ENCODE measurements around the gene MST1R.
"Not testable (repeated sequence)": the region's sequence is repeated elsewhere in the genome, so short reads cannot be mapped to it uniquely, and the experiment has no call there.

MST1R gene

DNA sequence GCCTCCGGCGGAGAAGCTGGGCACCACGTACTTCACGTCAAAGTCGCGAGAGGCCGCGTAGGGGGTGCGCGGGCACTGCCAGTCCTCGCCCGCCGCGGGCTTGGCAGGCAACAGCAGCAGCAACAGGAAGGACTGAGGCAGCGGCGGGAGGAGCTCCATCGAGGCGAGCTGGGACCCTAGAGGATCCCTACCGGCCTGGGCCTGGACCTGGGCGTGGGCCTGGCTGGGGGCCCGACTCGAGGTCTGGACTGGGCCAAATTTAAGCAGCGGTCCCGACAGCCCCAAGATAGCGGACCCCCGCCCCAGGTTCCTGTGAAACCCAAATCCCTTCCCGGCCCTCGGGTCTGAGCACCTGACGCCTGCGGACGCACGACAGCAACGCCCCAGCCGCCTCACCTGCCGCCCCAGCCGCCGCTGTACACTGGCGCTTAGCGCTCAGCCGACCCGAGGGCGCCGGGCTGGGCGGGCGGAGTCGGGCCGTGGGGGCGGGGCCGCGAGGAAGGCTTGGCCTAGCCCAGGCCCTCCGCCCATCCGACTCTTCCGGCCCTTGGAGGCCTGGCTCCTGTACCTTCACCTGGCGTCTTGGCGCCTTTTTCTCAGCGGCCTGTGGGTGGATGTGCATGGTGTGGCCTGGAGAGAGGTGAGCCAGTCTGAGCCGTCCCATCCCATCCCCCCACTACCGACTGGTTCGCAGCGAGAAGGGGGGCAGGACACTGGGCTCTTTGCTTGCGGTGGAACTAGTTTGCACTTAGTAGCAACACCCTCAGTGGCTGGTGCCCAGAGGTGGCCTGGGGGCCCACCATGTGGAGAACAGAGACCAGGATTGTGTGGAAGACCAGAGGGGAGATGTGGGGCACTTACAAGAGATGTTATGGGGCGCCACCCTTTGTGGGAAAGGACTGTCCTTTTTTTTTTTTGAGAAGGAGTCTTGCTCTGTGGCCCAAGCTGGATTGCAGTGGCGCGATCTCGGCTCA lies at the start of gene MST1R:
TSS of gene MST1R (minus strand) at position 423 of the 974 bp plus-strand sequence. CDS start at position 159, 264 bp downstream.
- DNase-seq = peak; percentile 82

DNA sequence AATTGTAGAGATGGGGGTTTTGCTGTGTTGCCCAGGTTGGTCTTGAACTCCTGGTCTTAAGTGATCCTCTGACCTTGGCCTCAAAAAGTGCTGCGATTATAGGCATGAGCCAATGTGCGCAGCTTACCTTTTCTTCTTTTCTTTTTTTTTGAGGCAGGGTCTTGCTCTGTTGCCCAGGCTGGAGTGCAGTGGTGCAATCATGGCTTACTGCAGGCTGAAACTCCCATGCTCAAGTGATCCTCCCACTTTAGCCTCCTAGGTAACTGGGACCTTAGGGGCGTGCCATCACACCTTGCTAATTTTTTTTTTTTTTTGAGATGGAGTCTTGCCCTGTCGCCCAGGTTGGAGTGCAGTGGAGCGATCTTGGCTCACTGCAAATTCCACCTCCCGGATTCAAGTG lies 49.3 kb upstream of the MST1R start:
- DNase-seq = no peak

DNA sequence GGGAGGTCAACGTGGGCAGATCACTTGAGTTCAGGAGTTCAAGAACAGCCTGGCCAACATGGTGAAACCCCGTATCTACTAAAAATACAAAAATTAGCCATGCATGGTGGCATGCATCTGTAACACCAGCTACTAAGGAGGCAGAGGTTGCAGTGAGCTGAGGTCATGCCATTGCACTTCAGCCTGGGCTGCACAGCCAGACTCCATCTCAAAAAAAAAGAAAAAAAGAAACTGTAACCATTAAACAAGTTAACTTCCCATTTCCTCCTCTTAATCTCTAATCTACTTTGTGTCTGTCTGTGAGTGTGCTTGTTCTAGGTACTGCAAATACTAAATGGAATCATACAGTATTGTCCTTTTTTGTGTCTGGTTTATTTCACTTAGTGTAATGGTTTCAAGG lies 39.0 kb upstream of the MST1R start:
- no peak for DNase-seq

DNA sequence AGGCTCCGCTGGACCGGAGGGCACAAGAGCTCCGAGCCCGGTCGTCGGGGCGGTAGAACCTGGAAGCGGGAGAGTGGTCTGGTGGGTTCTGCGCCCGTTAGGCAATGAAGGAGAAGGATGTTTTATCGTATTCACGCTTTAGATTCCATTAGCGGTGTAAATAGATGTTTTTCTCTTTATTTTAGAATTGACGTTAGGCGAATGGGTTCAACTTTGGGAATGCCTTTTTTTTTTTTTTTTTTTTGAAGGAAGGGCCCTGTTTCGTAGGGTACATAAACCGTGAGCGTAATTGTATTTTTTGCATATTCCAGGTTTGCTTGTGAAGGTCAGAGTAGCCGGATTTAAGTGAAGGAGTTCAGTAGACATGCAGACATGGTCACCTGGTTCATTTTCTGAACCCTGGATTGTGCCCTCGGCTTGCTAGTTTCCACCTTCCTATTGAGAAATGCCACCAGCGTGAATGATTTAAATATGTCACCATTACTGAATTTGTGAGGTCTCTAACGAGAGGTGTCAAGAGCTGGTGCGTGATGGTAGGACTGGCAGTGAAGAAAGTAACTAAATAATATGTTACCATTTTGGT lies 37.1 kb upstream of the MST1R start:
- no peak for DNase-seq

DNA sequence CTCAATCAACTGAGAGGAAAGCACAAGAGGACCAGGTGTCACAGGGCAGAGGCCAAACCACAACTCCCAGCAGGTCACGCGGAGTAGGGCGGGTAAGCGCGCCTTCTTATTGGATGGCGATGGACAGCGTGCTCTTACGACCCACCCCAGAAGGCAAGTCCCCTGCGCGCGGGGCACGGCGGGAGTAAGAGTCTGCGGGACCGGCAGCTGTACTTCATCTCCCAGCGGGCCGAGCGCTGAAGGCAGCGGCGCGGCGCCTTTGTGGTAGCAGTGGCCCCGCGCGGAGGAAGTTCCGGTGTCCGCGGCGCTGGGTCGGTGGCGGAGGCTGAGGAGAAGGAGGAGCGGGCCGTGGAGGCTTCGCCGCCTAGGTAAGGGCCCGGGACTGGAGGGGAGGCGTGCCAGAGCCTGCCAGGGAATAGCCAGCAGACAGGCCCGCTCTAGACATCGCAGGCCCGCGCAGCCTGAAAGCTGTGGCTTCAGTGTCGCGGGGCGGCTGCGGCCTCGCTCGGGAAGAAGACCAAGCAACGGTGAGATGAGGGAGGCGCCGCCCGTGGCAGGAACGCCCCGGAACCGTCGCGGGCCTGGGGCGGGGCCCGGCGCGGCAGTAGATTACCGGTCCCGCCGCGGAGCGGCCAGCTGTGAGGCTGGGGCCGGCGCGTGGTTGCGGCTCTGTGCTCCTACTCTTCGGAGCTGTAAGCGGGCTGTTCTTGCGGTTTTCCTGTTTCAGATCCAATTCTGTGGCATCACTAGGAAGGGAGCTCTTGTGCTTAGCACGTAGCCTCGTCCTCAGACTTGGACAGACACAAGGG lies 36.4 kb upstream of the MST1R start, which contains the start of gene RBM6:
TSS of gene RBM6 (plus strand) at position 293 of the 809 bp plus-strand sequence. CDS start 22,492 bp downstream, outside the sequence.
- DNase-seq = peak; percentile 95

DNA sequence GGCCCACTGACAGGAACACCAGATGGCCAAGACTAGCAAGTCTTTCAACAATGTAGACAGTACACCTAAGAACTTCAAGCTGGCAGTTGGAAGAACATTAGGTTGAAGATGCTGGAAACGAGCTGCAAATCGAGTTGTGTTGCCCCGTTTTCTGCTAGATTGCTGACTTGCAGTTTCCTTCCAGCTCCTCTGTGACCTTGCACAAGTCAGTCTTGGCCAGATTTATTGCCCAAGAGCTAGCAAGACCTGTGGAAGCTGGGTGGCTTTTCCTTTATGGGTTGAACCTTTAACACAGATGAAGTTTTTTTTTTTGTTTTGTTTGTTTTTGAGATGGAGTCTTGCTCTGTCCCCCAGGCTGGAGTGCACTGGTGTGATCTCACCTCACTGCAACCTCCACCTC lies 33.4 kb upstream of the MST1R start:
- no peak for DNase-seq

DNA sequence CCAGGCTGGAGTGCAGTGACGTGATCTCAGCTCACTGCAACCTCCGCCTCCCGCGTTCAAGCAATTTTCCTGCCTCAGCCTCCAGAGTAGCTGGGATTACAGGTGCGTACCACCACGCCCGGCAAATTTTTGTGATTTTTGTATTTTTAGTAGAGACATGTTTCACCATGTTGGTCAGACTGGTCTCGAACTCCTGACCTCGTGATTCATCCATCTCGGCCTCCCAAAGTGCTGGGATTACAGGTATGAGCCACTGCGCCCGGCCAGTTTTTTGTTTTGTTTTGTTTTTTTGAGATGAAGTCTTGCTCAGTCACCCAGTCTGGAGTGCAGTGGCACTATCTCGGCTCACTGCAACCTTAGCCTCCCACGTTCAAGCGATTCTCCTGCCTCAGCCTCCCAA lies 28.6 kb upstream of the MST1R start:
- DNase-seq = not testable (repeated sequence)

DNA sequence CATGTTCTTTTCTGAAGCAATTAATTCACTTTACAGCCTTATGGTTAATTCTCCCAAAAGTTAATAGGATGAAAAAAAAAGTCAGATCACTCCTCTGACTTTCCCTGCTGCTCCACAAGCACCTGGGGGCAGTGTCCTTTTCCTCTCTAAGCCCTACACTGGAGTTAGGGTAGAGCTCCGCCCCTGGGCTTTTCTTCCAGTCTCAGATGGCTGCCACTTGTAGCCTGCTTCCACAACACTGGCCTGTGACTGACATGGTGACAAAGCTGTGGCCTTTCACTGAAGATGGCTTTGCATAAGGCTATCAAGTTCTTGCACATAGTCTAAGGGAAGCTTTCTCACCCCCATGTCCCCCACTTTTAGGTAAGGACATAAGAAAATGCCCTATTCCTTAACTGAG lies 27.2 kb upstream of the MST1R start:
- DNase-seq = no peak

DNA sequence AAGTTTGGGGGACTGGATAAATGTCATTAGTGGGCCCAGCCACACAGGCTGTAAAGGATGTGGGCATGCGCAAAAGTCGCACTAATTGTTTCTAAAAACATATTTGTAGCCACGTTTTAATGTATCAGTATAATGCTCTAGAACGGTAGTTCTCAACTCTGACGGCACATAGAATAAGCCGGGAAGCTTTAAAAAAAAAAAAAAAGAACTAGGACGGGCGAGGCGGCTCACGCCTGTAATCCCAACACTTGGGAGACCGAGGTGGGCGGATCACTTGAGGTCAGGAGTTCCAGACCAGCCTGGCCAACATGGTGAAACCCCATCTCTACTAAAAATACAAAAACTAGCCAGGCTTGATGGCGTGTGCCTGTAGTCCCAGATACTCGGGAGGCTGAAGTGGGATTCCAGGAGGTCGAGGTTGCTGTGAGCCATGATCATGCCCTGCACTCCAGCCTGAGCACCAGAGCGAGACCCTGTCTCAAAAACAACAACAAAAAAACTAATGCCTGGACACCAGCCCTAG lies 26.6 kb upstream of the MST1R start:
- no peak for DNase-seq

DNA sequence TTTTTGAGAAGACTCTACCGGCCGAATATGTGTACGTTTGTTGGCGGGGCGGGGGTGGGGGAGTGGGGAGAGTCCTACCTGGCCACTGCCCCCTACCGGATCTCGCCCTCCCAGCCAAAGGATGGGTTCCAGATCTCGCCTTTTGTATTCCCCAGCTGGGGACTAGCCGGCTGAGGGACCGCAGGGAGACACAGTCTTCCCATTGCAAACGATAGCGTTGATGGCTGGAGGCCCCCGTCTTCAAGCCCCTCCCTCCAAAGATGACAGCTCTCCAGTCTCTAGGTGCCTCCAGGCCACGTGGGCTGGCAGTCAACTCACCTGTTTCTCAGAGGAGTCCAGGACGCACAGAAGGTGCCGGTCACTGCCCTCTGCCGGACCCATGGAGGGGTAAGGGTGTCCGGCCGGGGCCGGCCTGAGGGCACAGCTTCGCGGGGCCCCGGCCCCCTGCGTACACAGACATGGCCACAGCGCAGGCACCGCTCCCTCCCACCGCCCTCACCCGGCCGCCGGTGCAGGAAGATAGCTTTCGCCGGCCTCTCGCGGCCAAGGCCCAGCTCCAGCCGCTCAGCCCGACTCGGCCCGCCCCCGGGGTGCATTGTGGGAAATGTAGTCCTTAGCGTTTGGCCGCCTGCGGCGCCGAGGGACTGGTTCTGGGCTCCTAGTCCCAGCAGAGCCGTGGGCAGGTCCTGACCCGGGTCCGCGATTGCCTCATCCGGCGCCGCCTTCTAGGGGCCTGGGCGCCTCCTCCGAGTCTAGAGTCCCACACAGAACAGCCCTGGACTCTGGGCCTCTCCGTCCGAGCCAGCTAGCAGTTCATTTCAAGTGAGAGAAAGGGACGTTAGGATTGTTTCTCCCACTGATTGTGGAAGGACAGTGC lies 25.9 kb upstream of the MST1R start, which contains the start of gene MON1A:
TSS of gene MON1A (minus strand) at position 521 of the 877 bp plus-strand sequence. CDS start 16,465 bp downstream, outside the sequence.
- peak; percentile 86 for DNase-seq

DNA sequence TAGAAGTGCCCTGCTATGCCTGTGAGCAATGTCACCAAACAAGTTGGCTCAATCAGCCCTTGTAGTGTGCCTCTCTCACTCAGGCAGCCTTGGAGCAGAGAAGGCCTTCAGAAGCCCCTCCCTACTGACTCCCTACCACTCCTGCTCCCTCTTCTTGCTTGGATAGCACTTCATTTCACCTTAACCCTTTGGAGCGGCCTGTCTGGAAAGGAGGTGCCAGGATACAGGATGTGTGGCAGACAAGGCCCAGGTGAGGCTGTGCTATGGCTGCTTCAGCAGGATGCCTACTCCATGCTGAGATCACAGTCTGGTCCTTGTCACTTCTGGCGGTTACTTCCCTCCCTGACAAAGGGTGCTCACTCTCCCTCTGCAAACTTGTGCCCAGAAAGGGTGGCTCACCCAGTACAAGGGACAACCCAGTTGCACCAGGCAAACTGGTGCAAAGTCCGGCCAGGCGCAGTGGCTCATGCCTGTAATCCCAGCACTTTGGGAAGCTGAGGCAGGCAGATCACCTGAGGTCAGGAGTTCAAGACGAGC lies 24.9 kb upstream of the MST1R start:
- no peak for DNase-seq

DNA sequence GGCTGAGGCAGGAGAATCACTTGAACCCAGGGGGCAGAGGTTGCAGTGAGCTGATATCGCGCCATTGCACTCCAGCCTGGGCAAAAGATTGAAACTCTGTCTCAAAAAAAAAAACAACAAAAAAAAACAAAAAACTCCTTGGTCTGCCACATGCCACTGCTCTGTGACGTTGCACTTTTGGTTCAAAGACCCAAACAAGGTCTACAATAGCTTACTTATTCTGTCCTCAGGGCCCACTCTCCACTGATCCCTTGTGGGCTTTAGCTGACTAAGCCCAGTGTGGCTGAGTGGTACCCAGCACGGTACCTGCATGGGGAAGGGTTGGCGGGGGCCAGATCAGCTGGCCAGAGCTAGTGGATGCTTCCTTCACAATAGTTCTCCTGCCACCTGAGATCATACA lies 24.1 kb upstream of the MST1R start:
- no peak for DNase-seq

DNA sequence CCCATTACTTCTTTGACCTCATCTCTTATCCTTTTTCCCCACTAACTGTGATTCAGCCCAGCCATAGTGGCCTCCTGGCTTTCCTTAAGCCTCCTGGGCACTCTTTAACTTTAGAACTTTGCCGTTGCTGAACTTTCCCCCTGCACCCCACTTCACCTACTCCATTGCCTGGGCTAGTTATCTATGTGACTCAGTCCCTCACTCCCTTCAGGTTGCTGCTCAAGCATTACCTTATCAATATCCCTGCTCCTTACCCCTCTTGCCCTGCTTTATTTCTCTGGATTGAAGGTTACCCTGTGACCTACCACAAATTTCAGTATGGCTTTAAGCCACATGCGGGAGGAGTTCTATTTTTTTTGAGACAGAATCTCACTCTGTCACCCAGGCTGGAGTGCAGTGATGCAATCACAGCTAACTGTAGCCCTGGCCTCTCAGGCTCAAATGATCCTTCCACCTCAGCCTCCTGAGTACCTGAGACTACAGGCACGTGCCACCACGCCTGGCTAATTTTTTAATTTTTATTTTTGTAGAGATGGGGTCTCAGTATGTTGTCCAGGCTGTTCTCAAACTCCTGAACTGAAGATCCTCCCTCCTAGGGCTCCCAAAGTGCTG lies 22.6 kb upstream of the MST1R start:
- no peak for DNase-seq

DNA sequence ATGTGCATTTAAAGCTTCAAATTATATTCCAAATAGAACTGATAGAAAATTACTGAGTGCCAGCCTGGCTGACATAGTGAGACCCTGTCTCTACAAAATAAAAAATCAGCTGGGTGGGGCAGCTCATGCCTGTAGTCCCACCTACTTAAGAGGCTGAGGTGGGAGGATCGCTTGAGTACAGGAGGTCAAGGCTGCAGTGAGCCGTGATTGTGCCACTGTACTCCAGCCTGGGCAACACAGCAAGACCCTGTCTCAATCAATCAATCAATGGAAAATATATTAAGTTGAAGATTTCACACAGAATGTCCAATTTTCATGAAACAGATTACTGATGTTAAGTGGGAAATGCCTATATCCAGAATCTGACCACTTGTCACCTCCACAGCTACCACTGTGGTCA lies 21.8 kb upstream of the MST1R start:
- DNase-seq = no peak

DNA sequence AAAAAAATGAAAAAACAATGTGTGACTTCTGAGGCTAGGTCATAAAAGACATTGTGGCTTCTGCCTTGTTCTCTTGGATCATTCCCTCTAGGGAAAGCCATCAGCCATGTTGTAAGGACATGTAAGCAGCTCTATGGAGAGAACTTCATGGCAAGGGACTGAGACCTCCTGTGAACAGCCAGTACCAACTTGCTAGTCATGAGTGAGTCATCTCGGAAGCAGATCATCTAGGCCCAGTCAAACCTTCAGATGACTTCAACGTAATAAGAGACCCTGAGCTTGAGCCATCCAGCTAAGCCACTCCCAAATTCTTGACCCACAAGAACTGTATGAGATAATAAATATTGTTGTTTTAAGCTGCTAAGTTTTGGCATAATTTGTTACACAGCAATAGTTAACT lies 21.0 kb upstream of the MST1R start:
- DNase-seq = no peak

DNA sequence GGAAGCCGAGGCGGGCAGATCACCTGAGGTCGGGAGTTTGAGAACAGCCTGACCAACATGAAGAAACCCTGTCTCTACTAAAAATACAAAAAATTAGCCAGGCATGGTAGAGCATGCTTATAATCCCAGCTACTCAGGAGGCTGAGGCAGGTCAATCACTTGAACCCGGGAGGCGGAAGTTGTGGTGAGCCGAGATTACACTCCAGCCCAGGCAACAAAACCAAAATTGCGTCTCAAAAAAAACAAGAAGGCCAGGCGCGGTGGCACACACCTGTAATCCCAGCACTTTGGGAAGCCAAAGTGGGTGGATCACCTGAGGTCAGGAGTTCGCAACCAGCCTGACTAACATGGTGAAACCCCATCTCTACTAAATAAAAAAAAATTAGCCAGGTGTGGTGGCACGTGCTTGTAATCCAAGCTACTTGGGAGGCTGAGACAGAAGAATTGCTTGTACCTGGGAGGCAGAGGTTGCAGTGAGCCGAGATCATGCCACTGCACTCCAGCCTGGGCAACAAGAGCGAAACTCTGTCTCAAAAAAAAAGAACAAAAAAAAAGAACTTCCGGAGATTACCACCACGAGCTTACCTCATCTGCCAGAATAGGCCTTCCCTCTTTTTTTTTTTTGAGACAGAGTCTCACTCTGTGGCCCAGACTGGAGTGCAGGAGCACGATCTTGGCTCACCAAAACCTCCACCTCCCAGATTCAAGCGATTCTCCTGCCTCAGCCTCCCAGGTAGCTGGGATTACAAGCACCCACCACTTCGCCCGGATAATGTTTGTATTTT lies 14.3 kb upstream of the MST1R start:
- not testable (repeated sequence) for DNase-seq

DNA sequence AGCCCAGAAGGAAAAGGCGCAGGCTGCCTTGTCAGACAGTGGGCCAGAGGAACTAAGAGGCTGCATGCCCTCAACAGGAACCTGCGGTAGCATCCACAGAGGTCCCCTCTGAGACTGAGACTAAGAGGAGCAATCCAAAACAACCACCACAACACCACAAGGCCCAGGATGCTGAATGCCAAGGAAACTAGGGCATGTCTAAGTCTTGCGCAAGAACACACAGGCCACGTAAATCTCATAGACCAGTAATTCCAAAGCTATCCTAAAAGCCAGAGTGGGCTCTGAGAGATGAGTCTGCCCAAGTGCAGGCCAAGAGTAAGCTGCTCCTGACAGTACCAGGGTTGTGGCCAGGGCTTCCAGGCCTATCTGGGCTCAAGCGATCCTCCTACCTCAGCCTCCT lies 13.0 kb upstream of the MST1R start:
- no peak for DNase-seq

DNA sequence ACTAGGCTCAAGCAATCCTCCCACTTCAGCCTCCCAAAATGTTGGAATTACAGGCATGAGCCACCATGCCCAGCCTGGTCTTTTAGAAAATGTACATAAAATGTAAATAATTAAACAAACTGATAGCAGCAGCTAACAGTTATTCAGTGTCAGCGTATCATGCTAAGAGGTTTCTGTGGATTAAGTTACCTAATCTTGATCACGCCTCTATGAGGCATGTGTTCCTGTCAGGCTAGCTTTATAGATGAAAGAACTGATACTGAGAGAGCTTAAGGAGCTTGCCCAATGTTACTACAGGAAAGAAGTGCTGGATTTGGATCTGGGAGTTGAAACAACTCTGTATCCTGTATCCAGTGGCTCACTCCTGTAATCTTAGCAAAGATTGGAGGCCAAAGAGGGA lies 11.2 kb upstream of the MST1R start:
- DNase-seq = no peak

DNA sequence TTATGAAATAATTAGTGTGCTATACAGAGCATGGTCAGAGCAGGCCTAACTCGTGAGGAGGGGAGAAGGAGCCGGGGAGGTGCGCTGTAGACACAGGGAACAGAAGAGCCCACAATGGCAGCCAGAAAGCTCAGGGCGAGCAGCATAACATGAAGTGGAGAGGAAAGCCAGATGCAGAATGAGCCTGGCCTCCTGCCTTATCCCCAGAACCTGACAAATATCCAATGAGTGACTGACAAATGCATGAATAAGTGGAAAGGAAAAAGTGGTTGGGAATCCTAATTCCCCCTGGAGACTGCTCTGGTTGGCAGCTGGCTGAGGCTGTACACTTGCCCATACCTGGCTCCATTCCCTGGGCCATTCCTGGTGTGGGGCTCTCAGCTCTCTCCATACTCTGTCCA lies 9.2 kb upstream of the MST1R start:
- no peak for DNase-seq

DNA sequence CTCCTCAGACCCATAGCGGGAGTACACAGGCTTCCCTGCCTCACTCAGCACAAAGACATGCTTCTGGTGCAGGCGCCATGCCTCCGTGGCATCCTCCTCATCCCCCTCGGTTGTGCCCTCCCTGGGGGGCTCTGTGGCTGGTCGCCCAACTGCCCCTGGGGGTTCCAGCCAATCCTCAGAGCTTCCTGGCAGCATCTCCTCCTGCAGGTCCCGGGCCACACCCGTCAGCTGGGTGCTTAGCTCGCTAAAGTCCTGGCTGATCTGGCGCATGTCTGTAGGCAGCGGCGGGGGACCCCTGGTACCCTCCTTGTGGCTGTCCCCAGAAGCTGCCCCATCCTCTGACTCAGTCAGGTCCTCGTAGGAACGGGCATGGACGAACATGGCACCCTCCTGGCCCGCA lies 7.9 kb upstream of the MST1R start:
- DNase-seq = no peak

DNA sequence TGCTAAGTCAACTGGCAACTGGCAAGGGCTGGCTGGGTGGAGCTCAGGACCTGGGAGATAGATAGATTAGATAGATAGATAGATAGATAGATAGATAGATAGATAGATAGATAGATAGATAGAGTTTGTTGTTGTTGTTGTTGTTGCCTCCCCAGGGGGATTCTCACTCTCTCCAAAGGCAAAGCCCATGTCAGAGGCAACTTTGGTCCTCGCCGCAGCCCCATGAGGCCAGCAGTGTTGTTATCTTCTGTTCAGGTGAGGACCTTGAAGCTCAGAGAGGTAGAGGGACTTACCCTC lies 7.4 kb upstream of the MST1R start:
- no peak for DNase-seq
